Activated CD4-positive, alpha-beta memory T cell treated with anti-CD3 and anti-CD28 coated beads, Interleukin-2, amount 10 ng/mL, durations not matched to agents 7 days and 5 days (primary cell): ENCODE results near the gene LEMD3. TPM values are rescaled to one million over a fixed set of nuclear protein-coding genes. Genes with fewer than 3 reads are reported as not detected.

Source experiments
- total RNA-seq, 2 experiments: library from RNA; stranded (reverse); gene quantifications; one replicate each; pipeline ENCODE4 v1.2.3, GENCODE V29; 2021

The LEMD3 gene
- total RNA-seq, 2 experiments from 2014 or later, result 32.0 to 35.4 TPM

Other genes starting within 250 kb of the LEMD3 start
- gene WIF1, start 48.3 kb upstream of the LEMD3 start, total RNA-seq, result not detected
- not detected for gene MSRB3, start 109.1 kb downstream of the LEMD3 start, total RNA-seq